SK-N-SH (cell line): ENCODE results near the gene MRPL36.

Source experiments
- CHD2 ChIP-seq: fragments of 150-350 bp; IDR thresholded peaks from 2 replicates; pipeline ENCODE4 v1.6.1; 2018; ENCODE audit warnings: low read length; ENCODE audit not compliant: partially characterized antibody
- FOXM1 ChIP-seq: IDR thresholded peaks from 2 replicates; pipeline ENCODE4 v1.4.0; 2012; ENCODE audit warnings: low read depth, mild to moderate bottlenecking
- MAX ChIP-seq: IDR thresholded peaks from 2 replicates; pipeline ENCODE4 v1.4.0; 2012; ENCODE audit warnings: low read depth
- MEF2A ChIP-seq: IDR thresholded peaks from 2 replicates; pipeline ENCODE4 v1.4.0; 2012; ENCODE audit warnings: low read depth, borderline replicate concordance
- POLR2AphosphoS5 ChIP-seq: IDR thresholded peaks from 2 replicates; pipeline ENCODE4 v1.6.1; 2012; ENCODE audit warnings: low read depth, low read length
- RAD21 ChIP-seq: IDR thresholded peaks from 2 replicates; pipeline ENCODE4 v1.6.1; 2012; ENCODE audit warnings: mild to moderate bottlenecking, low read length
- TAF1 ChIP-seq: IDR thresholded peaks from 2 replicates; pipeline ENCODE4 v1.6.1; 2012; ENCODE audit warnings: low read depth, mild to moderate bottlenecking, low read length, moderate library complexity, borderline replicate concordance
- YY1 ChIP-seq: IDR thresholded peaks from 2 replicates; pipeline ENCODE4 v1.4.0; 2012; ENCODE audit warnings: low read depth, mild to moderate bottlenecking
- TF ChIP-seq, protein P1 (sequence below): fragments of 200-600 bp; sonication (generic); IDR thresholded peaks from 2 replicates; pipeline ENCODE4 v1.6.1; 2017; ENCODE audit warnings: antibody characterized with exemption, mild to moderate bottlenecking, moderate library complexity

- no peak for TF ChIP-seq MEF2A
- TF ChIP-seq, protein P1, sequence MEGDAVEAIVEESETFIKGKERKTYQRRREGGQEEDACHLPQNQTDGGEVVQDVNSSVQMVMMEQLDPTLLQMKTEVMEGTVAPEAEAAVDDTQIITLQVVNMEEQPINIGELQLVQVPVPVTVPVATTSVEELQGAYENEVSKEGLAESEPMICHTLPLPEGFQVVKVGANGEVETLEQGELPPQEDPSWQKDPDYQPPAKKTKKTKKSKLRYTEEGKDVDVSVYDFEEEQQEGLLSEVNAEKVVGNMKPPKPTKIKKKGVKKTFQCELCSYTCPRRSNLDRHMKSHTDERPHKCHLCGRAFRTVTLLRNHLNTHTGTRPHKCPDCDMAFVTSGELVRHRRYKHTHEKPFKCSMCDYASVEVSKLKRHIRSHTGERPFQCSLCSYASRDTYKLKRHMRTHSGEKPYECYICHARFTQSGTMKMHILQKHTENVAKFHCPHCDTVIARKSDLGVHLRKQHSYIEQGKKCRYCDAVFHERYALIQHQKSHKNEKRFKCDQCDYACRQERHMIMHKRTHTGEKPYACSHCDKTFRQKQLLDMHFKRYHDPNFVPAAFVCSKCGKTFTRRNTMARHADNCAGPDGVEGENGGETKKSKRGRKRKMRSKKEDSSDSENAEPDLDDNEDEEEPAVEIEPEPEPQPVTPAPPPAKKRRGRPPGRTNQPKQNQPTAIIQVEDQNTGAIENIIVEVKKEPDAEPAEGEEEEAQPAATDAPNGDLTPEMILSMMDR, result no peak
- TF ChIP-seq POLR2AphosphoS5, result no peak
- TF ChIP-seq TAF1, result no peak
- no peak for TF ChIP-seq MAX
- TF ChIP-seq FOXM1, result no peak
- TF ChIP-seq RAD21, result no peak
- no peak for TF ChIP-seq CHD2
- TF ChIP-seq YY1, result no peak
Measured at GRCh38 chr5:1794901-1795290, 4.7 kb downstream of the MRPL36 start.
